ENCODE data around the gene SNAPIN. TPM values are rescaled to one million over a fixed set of nuclear protein-coding genes. Genes with fewer than 3 reads are reported as not detected.

SNAPIN gene
- total RNA-seq, 1 experiment from 2014 or later, result 29.0 TPM

DNA sequence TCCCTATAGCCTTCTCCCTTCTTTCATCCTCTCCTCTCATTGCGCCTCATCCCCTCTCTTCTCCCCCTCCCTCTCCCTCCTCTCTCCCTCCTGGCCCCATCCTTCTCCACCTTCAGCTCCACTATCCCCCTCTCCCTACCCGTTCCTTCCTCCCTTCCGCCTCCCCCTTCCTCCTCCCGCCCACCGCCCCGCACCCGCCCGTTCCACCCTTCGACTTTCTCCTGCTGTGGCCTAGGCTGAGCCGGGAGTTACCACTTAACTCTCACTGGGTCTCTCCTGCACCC is 21.6 kb downstream of the SNAPIN start:
- H2BK20ac ChIP-seq (ENCODE audit: low read depth, low read length, poor library complexity, severe bottlenecking), result no peak overlapping the region
- no CpG with 5 or more reads among the region's 10 CpGs for WGBS (ENCODE audit: extremely low coverage, insufficient read length, low lambda C conversion rate)
- no peak overlapping the region for H4K5ac ChIP-seq (ENCODE audit: insufficient read length, low read depth, low read length)
- H2BK120ac ChIP-seq (ENCODE audit: low read depth, low read length, poor library complexity, severe bottlenecking), result no peak overlapping the region
- no peak overlapping the region for H3T11ph ChIP-seq (ENCODE audit: low read length)
- no peak overlapping the region for H3K27ac ChIP-seq (ENCODE audit: insufficient read length, low read depth, low read length)
- H4K20me1 ChIP-seq (ENCODE audit: control insufficient read depth, insufficient read depth, insufficient read length), result no peaks in the 10 kb centered on the region
- no peak overlapping the region for H3K18ac ChIP-seq (ENCODE audit: insufficient read length, low read depth, low read length)
- H3K23ac ChIP-seq (ENCODE audit: insufficient read length, low read depth, low read length), result no peak overlapping the region
- H3K79me1 ChIP-seq (ENCODE audit: insufficient read depth, low read depth, low read length, poor library complexity, severe bottlenecking), result no peaks in the 10 kb centered on the region
- Mint-ChIP-seq H3K4me3 (peak overlapping the region; percentile 74 to 86), H3K9me3 (no peaks in the 10 kb centered on the region), H3K27ac (no peak overlapping the region), H3K36me3 (ENCODE audit: insufficient read depth in 1 of 3, low read depth in 3 of 3) (peaks cover 0 to 19% (median 11%) of the 10 kb centered on the region in 3 experiments; a peak in 3 of 7 replicates), H3K27me3 (ENCODE audit: low read depth) (peaks cover 44% of the 10 kb centered on the region), H3K4me1 (peaks cover 24 to 25% of the 10 kb centered on the region in 2 experiments)
- TF ChIP-seq, protein P1, sequence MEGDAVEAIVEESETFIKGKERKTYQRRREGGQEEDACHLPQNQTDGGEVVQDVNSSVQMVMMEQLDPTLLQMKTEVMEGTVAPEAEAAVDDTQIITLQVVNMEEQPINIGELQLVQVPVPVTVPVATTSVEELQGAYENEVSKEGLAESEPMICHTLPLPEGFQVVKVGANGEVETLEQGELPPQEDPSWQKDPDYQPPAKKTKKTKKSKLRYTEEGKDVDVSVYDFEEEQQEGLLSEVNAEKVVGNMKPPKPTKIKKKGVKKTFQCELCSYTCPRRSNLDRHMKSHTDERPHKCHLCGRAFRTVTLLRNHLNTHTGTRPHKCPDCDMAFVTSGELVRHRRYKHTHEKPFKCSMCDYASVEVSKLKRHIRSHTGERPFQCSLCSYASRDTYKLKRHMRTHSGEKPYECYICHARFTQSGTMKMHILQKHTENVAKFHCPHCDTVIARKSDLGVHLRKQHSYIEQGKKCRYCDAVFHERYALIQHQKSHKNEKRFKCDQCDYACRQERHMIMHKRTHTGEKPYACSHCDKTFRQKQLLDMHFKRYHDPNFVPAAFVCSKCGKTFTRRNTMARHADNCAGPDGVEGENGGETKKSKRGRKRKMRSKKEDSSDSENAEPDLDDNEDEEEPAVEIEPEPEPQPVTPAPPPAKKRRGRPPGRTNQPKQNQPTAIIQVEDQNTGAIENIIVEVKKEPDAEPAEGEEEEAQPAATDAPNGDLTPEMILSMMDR (conservative IDR thresholded peaks at IDR 0.05), result no peak
- H3K23me2 ChIP-seq (ENCODE audit: insufficient read length, low read depth, low read length, poor library complexity, severe bottlenecking), result peaks cover 26% of the 10 kb centered on the region
- H2BK15ac ChIP-seq (ENCODE audit: low read depth, low read length), result no peak overlapping the region
- H3K4ac ChIP-seq (ENCODE audit: low read depth, low read length), result no peak overlapping the region
- H4K8ac ChIP-seq (replicated peaks; ENCODE audit: insufficient read length, low read depth, low read length), result no peak overlapping the region
- peak overlapping the region; percentile 65 for H3K4me2 ChIP-seq (ENCODE audit: insufficient read depth, insufficient read length, low read length)
- H3K14ac ChIP-seq (ENCODE audit: insufficient read depth, low read length), result no peak overlapping the region
- H2BK5ac ChIP-seq (ENCODE audit: insufficient read length, low read length), result no peak overlapping the region
- H3K9ac ChIP-seq (ENCODE audit: extremely low read depth, insufficient read length, low read length), result no peak overlapping the region
- peak; percentile 57 for DNase-seq
- no peaks in the 10 kb centered on the region for H3K79me2 ChIP-seq (ENCODE audit: insufficient read depth, low read length)
- H3K27me3 ChIP-seq (ENCODE audit: insufficient read depth, low read length), result peaks cover 3% of the 10 kb centered on the region; the same call in 1 of the 2 replicates
- H2AFZ ChIP-seq (ENCODE audit: low read length), result no peak overlapping the region
- no peak overlapping the region for H4K91ac ChIP-seq (ENCODE audit: insufficient read length, low read depth, low read length)
- H2AK5ac ChIP-seq (ENCODE audit: insufficient read length, low read length), result no peak overlapping the region
- no peaks in the 10 kb centered on the region for H3K9me3 ChIP-seq (ENCODE audit: control insufficient read depth, low read depth, low read length)
- H2BK12ac ChIP-seq (ENCODE audit: insufficient read length, low read depth, low read length), result no peak overlapping the region
- H3K4me1 ChIP-seq (ENCODE audit: insufficient read depth, low read length), result no peaks in the 10 kb centered on the region
- H3K56ac ChIP-seq (ENCODE audit: insufficient read length, low read depth, low read length), result no peak overlapping the region

All from H9 (cell line).